CD14-positive monocyte (primary cell): ENCODE data around the gene RCAN2. TPM values are rescaled to one million over a fixed set of nuclear protein-coding genes. Genes with fewer than 3 reads are reported as not detected.

ENCODE experiments used
- DNase-seq, 3 donors: peaks; one replicate each; pipeline ENCODE4 v3.0.0-alpha.2; 2011 to 2022
- H2AFZ ChIP-seq: 2 replicates; pipeline ENCODE4 v1.6.0; 2012; ENCODE audit warnings: mild to moderate bottlenecking, low read depth, low read length, inconsistent platforms; ENCODE audit not compliant: insufficient read depth, poor library complexity, severe bottlenecking
- H3K27ac ChIP-seq, 2 donors: 1 replicate in 1 of 2; 2 replicates in 1 of 2; pipeline ENCODE4 v1.5.1; 2012 to 2013; ENCODE audit warnings: low read length in 2 of 2, control low read depth in 1 of 2, inconsistent platforms in 1 of 2, low read depth in 1 of 2, mild to moderate bottlenecking in 1 of 2
- H3K27me3 ChIP-seq, 2 donors: one replicate each; pipeline versions ENCODE4 v1.6.0 to v1.6.1; 2011 to 2013; ENCODE audit warnings: low read length in 2 of 2; ENCODE audit not compliant: control insufficient read depth in 2 of 2, insufficient read depth in 2 of 2
- H3K36me3 ChIP-seq, 2 donors: replicated peaks in 1 of 2; 1 replicate in 1 of 2; 2 replicates in 1 of 2; pipeline versions ENCODE4 v1.5.1 to v1.6.1; 2012 to 2013; ENCODE audit warnings: low read length in 2 of 2, control low read depth in 1 of 2, inconsistent platforms in 1 of 2, mild to moderate bottlenecking in 1 of 2; ENCODE audit not compliant: insufficient read depth in 2 of 2, control insufficient read depth in 1 of 2
- H3K4me1 ChIP-seq, 2 donors: 1 replicate in 1 of 2; 2 replicates in 1 of 2; pipeline versions ENCODE4 v1.5.1 to v1.6.1; 2012 to 2013; ENCODE audit warnings: low read length in 2 of 2, control low read depth in 1 of 2, inconsistent platforms in 1 of 2, mild to moderate bottlenecking in 1 of 2, moderate library complexity in 1 of 2; ENCODE audit not compliant: insufficient read depth in 2 of 2, control insufficient read depth in 1 of 2
- H3K4me2 ChIP-seq: replicated peaks from 2 replicates; pipeline ENCODE3; 2012; ENCODE audit warnings: low read length, moderate library complexity, mild to moderate bottlenecking; ENCODE audit not compliant: poor library complexity, severe bottlenecking; ENCODE audit errors: extremely low read depth
- H3K4me3 ChIP-seq, 3 experiments: fragments of 200-600 bp in 1 of 3; sonication (generic) in 1 of 3; replicated peaks in 1 of 3; 1 replicate in 2 of 3; 2 replicates in 1 of 3; pipeline ENCODE4 v1.5.1; 2011 to 2013; ENCODE audit warnings: low read length in 3 of 3, mild to moderate bottlenecking in 3 of 3, control low read depth in 2 of 3, low read depth in 2 of 3, inconsistent platforms in 1 of 3, moderate library complexity in 1 of 3
- H3K79me2 ChIP-seq: 2 replicates; pipeline ENCODE4 v1.6.0; 2012; ENCODE audit warnings: mild to moderate bottlenecking, control low read depth, inconsistent platforms, low read length, moderate library complexity; ENCODE audit not compliant: insufficient read depth
- H3K9ac ChIP-seq: 2 replicates; pipeline ENCODE4 v1.6.0; 2017; ENCODE audit warnings: low read length, mild to moderate bottlenecking; ENCODE audit not compliant: insufficient read depth, poor library complexity, severe bottlenecking
- H3K9me3 ChIP-seq, 2 donors: replicated peaks in 1 of 2; 1 replicate in 1 of 2; 2 replicates in 1 of 2; pipeline versions ENCODE4 v1.5.1 to v1.6.1; 2012 to 2013; ENCODE audit warnings: low read length in 2 of 2, control low read depth in 1 of 2; ENCODE audit not compliant: control insufficient read depth in 1 of 2, insufficient read depth in 1 of 2
- H4K20me1 ChIP-seq: 2 replicates; pipeline ENCODE4 v1.6.0; 2012; ENCODE audit warnings: mild to moderate bottlenecking, low read length, control low read depth, moderate library complexity; ENCODE audit not compliant: insufficient read depth
- H3K27ac Mint-ChIP-seq, 7 donors: one replicate each; pipeline ENCODE4 v1.8.0; 2020; ENCODE audit warnings: mild to moderate bottlenecking in 7 of 7, mixed read lengths in 7 of 7, moderate library complexity in 6 of 7, inconsistent platforms in 2 of 7
- H3K27me3 Mint-ChIP-seq, 3 donors: one replicate each; pipeline ENCODE4 v1.8.0; 2021 to 2022; ENCODE audit warnings: low read depth in 3 of 3, mild to moderate bottlenecking in 3 of 3, mixed read lengths in 3 of 3, moderate library complexity in 3 of 3, inconsistent platforms in 1 of 3
- H3K36me3 Mint-ChIP-seq, 2 donors: one replicate each; pipeline ENCODE4 v1.8.0; 2020; ENCODE audit warnings: mixed read lengths in 2 of 2, inconsistent platforms in 1 of 2, mild to moderate bottlenecking in 1 of 2
- H3K4me1 Mint-ChIP-seq: one replicate; pipeline ENCODE4 v1.8.0; 2020; ENCODE audit warnings: mild to moderate bottlenecking, mixed read lengths
- H3K4me3 Mint-ChIP-seq, 2 donors: one replicate each; pipeline ENCODE4 v1.8.0; 2020; ENCODE audit warnings: mild to moderate bottlenecking in 2 of 2, mixed read lengths in 2 of 2, moderate library complexity in 1 of 2
- H3K9me3 Mint-ChIP-seq, 7 donors: one replicate each; pipeline ENCODE4 v1.8.0; 2020 to 2022; ENCODE audit warnings: mixed read lengths in 7 of 7, mild to moderate bottlenecking in 6 of 7, moderate library complexity in 6 of 7, inconsistent platforms in 2 of 7
- CTCF ChIP-seq: fragments of 200-600 bp; IDR thresholded peaks from one replicate; pipeline ENCODE4 v1.8.0; 2022; ENCODE audit warnings: antibody characterized with exemption, mild to moderate bottlenecking
- WGBS: methylation state at CpG from one replicate; pipeline ENCODE4 v1.1.5; 2013; ENCODE audit warnings: missing lambda C conversion rate; ENCODE audit not compliant: insufficient coverage; 5-methylcytosine and 5-hydroxymethylcytosine counted together
- intact Hi-C, 2 donors: fragments of 100-400 bp; cut with micrococcal nuclease; formaldehyde crosslinking; loops; one replicate each; pipeline versions ENCODE4 v1.15.0 to v1.15.1; 2023
- polyA plus RNA-seq, 3 donors: library from polyadenylated mRNA; depleted of rRNA in 1 of 3; unstranded in 2 of 3; stranded (reverse) in 1 of 3; fragments of 300-500 nt in 2 of 3; fragments of >200 nt in 1 of 3; fragmentation: Illumina TruSeq in 2 of 3; gene quantifications; 1 replicate in 2 of 3; 2 replicates in 1 of 3; pipeline ENCODE4 v1.2.3, GENCODE V29; 2012 to 2021

The RCAN2 gene
- polyA plus RNA-seq, 3 donors, result not detected

GRCh38 chr6:46378161-46378881, 112.9 kb downstream of the RCAN2 start:
- TF ChIP-seq CTCF, result no peak
- Mint-ChIP-seq H3K36me3 (no peaks in the 10 kb centered on the region), H3K27ac (no peak overlapping the region), H3K9me3 (peaks cover 0 to 2% (median 0%) of the 10 kb centered on the region in 7 donors), H3K4me1 (peaks cover 22% of the 10 kb centered on the region), H3K4me3 (no peak overlapping the region), H3K27me3 (no peaks in the 10 kb centered on the region)
- H3K27me3 ChIP-seq, result no peaks in the 10 kb centered on the region
- no peaks in the 10 kb centered on the region for H4K20me1 ChIP-seq
- peaks cover 11 to 15% of the 10 kb centered on the region in 2 donors for H3K4me1 ChIP-seq
- no peaks in the 10 kb centered on the region for H3K36me3 ChIP-seq
- H2AFZ ChIP-seq, result no peak overlapping the region
- H3K9me3 ChIP-seq, result no peaks in the 10 kb centered on the region
- DNase-seq, result no peak
- intact Hi-C loops, result no loop called here
- WGBS, result 60% methylated on average over 1 of the region's 2 CpGs
- H3K79me2 ChIP-seq, result no peaks in the 10 kb centered on the region
- no peak overlapping the region for H3K4me2 ChIP-seq
- H3K9ac ChIP-seq, result no peak overlapping the region
- no peak overlapping the region for H3K27ac ChIP-seq
- no peak overlapping the region for H3K4me3 ChIP-seq

GRCh38 chr6:46377209-46377608, 114.0 kb downstream of the RCAN2 start:
- Histone ChIP-seq H3K9ac (no peak overlapping the region), H3K36me3 (no peaks in the 10 kb centered on the region), H3K79me2 (no peaks in the 10 kb centered on the region), H3K27ac (peak overlapping the region in 1 of 2 donors; percentile 69), H3K4me3 (peak overlapping the region in 1 of 3 experiments; percentile 49), H2AFZ (peak overlapping the region; percentile 49), H3K9me3 (no peaks in the 10 kb centered on the region), H3K4me2 (peak overlapping the region; percentile 29), H3K27me3 (no peaks in the 10 kb centered on the region), H3K4me1 (peaks cover 11 to 15% of the 10 kb centered on the region in 2 donors), H4K20me1 (no peaks in the 10 kb centered on the region)
- peaks cover 22% of the 10 kb centered on the region for H3K4me1 Mint-ChIP-seq
- H3K4me3 Mint-ChIP-seq, result no peak overlapping the region
- peaks cover 0 to 2% (median 0%) of the 10 kb centered on the region in 7 donors for H3K9me3 Mint-ChIP-seq
- TF ChIP-seq CTCF, result no peak
- no peaks in the 10 kb centered on the region for H3K27me3 Mint-ChIP-seq
- intact Hi-C loops, result no loop called here
- peak overlapping the region in 5 of 7 donors; percentile 42 to 74 (median 66) for H3K27ac Mint-ChIP-seq
- no peaks in the 10 kb centered on the region for H3K36me3 Mint-ChIP-seq
- DNase-seq, result no peak
- WGBS, result 96% methylated on average over 7 of the region's 8 CpGs
